H1 (cell line): ENCODE results near the gene DEGS2. TPM values are rescaled to one million over a fixed set of nuclear protein-coding genes. Genes with fewer than 3 reads are reported as not detected.

Experiments used
- EGR1 ChIP-seq: IDR thresholded peaks from 2 replicates; pipeline ENCODE4 v1.6.1; 2011; ENCODE audit warnings: low read depth, low read length, borderline replicate concordance
- HDAC2 ChIP-seq, 2 experiments: fragments of 300-600 bp in 1 of 2; sonication (generic) in 1 of 2; IDR thresholded peaks; 2 replicates each; pipeline ENCODE4 v1.6.1; 2011 to 2012; ENCODE audit warnings: low read depth in 2 of 2, low read length in 2 of 2, mild to moderate bottlenecking in 2 of 2, moderate library complexity in 2 of 2, borderline replicate concordance in 1 of 2, inconsistent platforms in 1 of 2
- KDM4A ChIP-seq: IDR thresholded peaks from one replicate; pipeline ENCODE4 v1.7.1; 2012; ENCODE audit warnings: low read depth, mild to moderate bottlenecking, moderate library complexity, low read length, inconsistent platforms; ENCODE audit not compliant: severe bottlenecking
- SIN3A ChIP-seq, 2 experiments: IDR thresholded peaks in 1 of 2; conservative IDR thresholded peaks in 1 of 2; 2 replicates each; pipeline ENCODE4 v1.6.1; 2011 to 2012; ENCODE audit warnings: low read length in 2 of 2, improper control_type of control experiment in 1 of 2, low read depth in 1 of 2, mild to moderate bottlenecking in 1 of 2
- TBP ChIP-seq: IDR thresholded peaks from 2 replicates; pipeline ENCODE4 v1.6.1; 2011; ENCODE audit warnings: low read depth, low read length, improper control_type of control experiment
- polyA plus RNA-seq, 7 experiments: library from polyadenylated mRNA; depleted of rRNA in 3 of 7; stranded (reverse) in 5 of 7; unstranded in 2 of 7; fragments of >200 nt in 5 of 7; fragments of 200-250 nt in 2 of 7; gene quantifications; 1 replicate in 5 of 7; 2 replicates in 1 of 7; 4 replicates in 1 of 7; pipeline versions ENCODE4 v1.2.1 to v1.2.3, GENCODE V29; 2011 to 2013; ENCODE audit warnings: missing spikeins in 2 of 7, mixed read lengths in 2 of 7
- total RNA-seq: library from RNA; stranded (reverse); fragmentation: NEBNext Ultra II Directional; extraction: Animal tissue kit (Norgen Biotek cat#: 25700); gene quantifications from 2 replicates; pipeline ENCODE4 v1.2.1, GENCODE V29; 2021

The DEGS2 gene
- total and polyA plus RNA-seq, 2 of the 8 experiments (the other 6 are each of a cell fraction or from before 2014, with no cell fraction given): 0.61 to 0.82 TPM

GRCh38 chr14:100132161-100132902 lies 27.1 kb downstream of the DEGS2 start (continued):
- TF ChIP-seq EGR1 (no peak), HDAC2 (IDR thresholded peaks at IDR 0.05; ENCODE audit: borderline replicate concordance in 1 of 2, low read depth in 2 of 2, low read length in 2 of 2) (no peak), SIN3A (conservative IDR thresholded peaks at IDR 0.05 in 1 of 2, IDR thresholded peaks at IDR 0.05 in 1 of 2; ENCODE audit: low read depth in 1 of 2, low read length in 2 of 2) (no peak), KDM4A (no peak), TBP (no peak)
